ENCODE results near the gene CD2AP.

Gene CD2AP

GRCh38 chr6:47579040-47579439 is 101.5 kb downstream of the CD2AP start:
- DNase-seq (ENCODE audit: low read depth), result no peak
- no peak overlapping the region for H3K4me3 ChIP-seq (ENCODE audit: low read depth, low read length)
- no peak for TF ChIP-seq CTCF (conservative IDR thresholded peaks at IDR 0.05; ENCODE audit: low read depth, low read length)

GRCh38 chr6:47581591-47581990 is 104.0 kb downstream of the CD2AP start:
- TF ChIP-seq CTCF (conservative IDR thresholded peaks at IDR 0.05; ENCODE audit: low read depth, low read length), result no peak
- DNase-seq (ENCODE audit: low read depth), result no peak
- no peak overlapping the region for H3K4me3 ChIP-seq (ENCODE audit: low read depth, low read length)

GRCh38 chr6:47587493-47587892 is 109.9 kb downstream of the CD2AP start:
- TF ChIP-seq CTCF (conservative IDR thresholded peaks at IDR 0.05; ENCODE audit: low read depth, low read length), result no peak
- no peak overlapping the region for H3K4me3 ChIP-seq (ENCODE audit: low read depth, low read length)
- peak; percentile 15 for DNase-seq (ENCODE audit: low read depth)

- H3K4me3 ChIP-seq (ENCODE audit: low read depth, low read length), result no peak overlapping the region
- TF ChIP-seq CTCF (conservative IDR thresholded peaks at IDR 0.05; ENCODE audit: low read depth, low read length), result no peak
- no peak for DNase-seq (ENCODE audit: low read depth)
These were observed 114.7 kb downstream of the CD2AP start for GRCh38 chr6:47592131-47592840.

- TF ChIP-seq CTCF (conservative IDR thresholded peaks at IDR 0.05; ENCODE audit: low read depth, low read length), result no peak
- no peak overlapping the region for H3K4me3 ChIP-seq (ENCODE audit: low read depth, low read length)
- DNase-seq (ENCODE audit: low read depth), result no peak
These were observed 116.4 kb downstream of the CD2AP start for GRCh38 chr6:47593979-47594378.

GRCh38 chr6:47595785-47596184 is 118.2 kb downstream of the CD2AP start:
- no peak overlapping the region for H3K4me3 ChIP-seq (ENCODE audit: low read depth, low read length)
- no peak for TF ChIP-seq CTCF (conservative IDR thresholded peaks at IDR 0.05; ENCODE audit: low read depth, low read length)
- DNase-seq (ENCODE audit: low read depth), result no peak

GRCh38 chr6:47598367-47598766 is 120.8 kb downstream of the CD2AP start:
- TF ChIP-seq CTCF (conservative IDR thresholded peaks at IDR 0.05; ENCODE audit: low read depth, low read length), result no peak
- DNase-seq (ENCODE audit: low read depth), result no peak
- H3K4me3 ChIP-seq (ENCODE audit: low read depth, low read length), result no peak overlapping the region
